Measurements from ENCODE around the gene ADRA2B. TPM values are rescaled to one million over a fixed set of nuclear protein-coding genes. Genes with fewer than 3 reads are reported as not detected.

The ADRA2B gene
- total and polyA plus RNA-seq, 2 donors (not counting 1 experiment from before 2014, with no cell fraction given), result 0.07 TPM; not detected in 1

- no peaks in the 10 kb centered on the region for H3K27me3 ChIP-seq (ENCODE audit: control insufficient read depth, insufficient read depth, low read length)
- no peak overlapping the region for H3K4me2 ChIP-seq (ENCODE audit: extremely low read depth, insufficient read depth, low read length)
- no peaks in the 10 kb centered on the region for H3K79me2 ChIP-seq (ENCODE audit: control insufficient read depth, insufficient read depth, low read length)
- H4K20me1 ChIP-seq (ENCODE audit: control insufficient read depth, extremely low read depth, insufficient read depth, low read length), result no peaks in the 10 kb centered on the region
- no peak overlapping the region for H3K27ac ChIP-seq (ENCODE audit: insufficient read depth, low read length)
- DNase-seq (ENCODE audit: low read depth in 2 of 2), result no peak
- TF ChIP-seq CTCF (conservative IDR thresholded peaks at IDR 0.05 in 1 of 2, IDR thresholded peaks at IDR 0.05 in 1 of 2; ENCODE audit: low read depth in 1 of 2, low read length in 2 of 2) (no peak), EZH2 (IDR thresholded peaks at IDR 0.05; ENCODE audit: low read length, missing control alignments) (no peak)
- no peaks in the 10 kb centered on the region for H3K4me1 ChIP-seq (ENCODE audit: control insufficient read depth, extremely low read depth, insufficient read depth, low read length)
- H3K9me3 ChIP-seq (ENCODE audit: control insufficient read depth, insufficient read depth, low read depth, low read length), result no peaks in the 10 kb centered on the region
- H3K9ac ChIP-seq (ENCODE audit: insufficient read depth, low read length), result no peak overlapping the region
- no peaks in the 10 kb centered on the region for H3K36me3 ChIP-seq (ENCODE audit: control insufficient read depth, insufficient read depth, low read length)
- no peak overlapping the region for H3K4me3 ChIP-seq (replicated peaks in 1 of 4; ENCODE audit: control extremely low read depth in 1 of 4, insufficient read depth in 1 of 4, low read depth in 3 of 4, low read length in 4 of 4)
- H2AFZ ChIP-seq (ENCODE audit: low read length), result no peak overlapping the region
These were observed 33.9 kb downstream of the ADRA2B start for GRCh38 chr2:96082211-96083063.

- no peak overlapping the region for H3K27ac ChIP-seq (ENCODE audit: insufficient read depth, low read length)
- no peak overlapping the region for H3K4me3 ChIP-seq (replicated peaks in 1 of 4; ENCODE audit: control extremely low read depth in 1 of 4, insufficient read depth in 1 of 4, low read depth in 3 of 4, low read length in 4 of 4)
- TF ChIP-seq EZH2 (IDR thresholded peaks at IDR 0.05; ENCODE audit: low read length, missing control alignments), result no peak
- TF ChIP-seq CTCF (conservative IDR thresholded peaks at IDR 0.05 in 1 of 2, IDR thresholded peaks at IDR 0.05 in 1 of 2; ENCODE audit: low read depth in 1 of 2, low read length in 2 of 2), result no peak
- H4K20me1 ChIP-seq (ENCODE audit: control insufficient read depth, extremely low read depth, insufficient read depth, low read length), result no peaks in the 10 kb centered on the region
- DNase-seq (ENCODE audit: low read depth in 2 of 2), result no peak
- no peak overlapping the region for H3K4me2 ChIP-seq (ENCODE audit: extremely low read depth, insufficient read depth, low read length)
- H3K79me2 ChIP-seq (ENCODE audit: control insufficient read depth, insufficient read depth, low read length), result no peaks in the 10 kb centered on the region
- H2AFZ ChIP-seq (ENCODE audit: low read length), result no peak overlapping the region
- H3K36me3 ChIP-seq (ENCODE audit: control insufficient read depth, insufficient read depth, low read length), result no peaks in the 10 kb centered on the region
- no peak overlapping the region for H3K9ac ChIP-seq (ENCODE audit: insufficient read depth, low read length)
- no peaks in the 10 kb centered on the region for H3K27me3 ChIP-seq (ENCODE audit: control insufficient read depth, insufficient read depth, low read length)
- no peaks in the 10 kb centered on the region for H3K4me1 ChIP-seq (ENCODE audit: control insufficient read depth, extremely low read depth, insufficient read depth, low read length)
- H3K9me3 ChIP-seq (ENCODE audit: control insufficient read depth, insufficient read depth, low read depth, low read length), result no peaks in the 10 kb centered on the region
These were observed 35.3 kb downstream of the ADRA2B start for GRCh38 chr2:96081042-96081441.

GRCh38 chr2:96075199-96075771 lies 41.1 kb downstream of the ADRA2B start:
- Histone ChIP-seq H3K79me2 (ENCODE audit: control insufficient read depth, insufficient read depth, low read length) (no peaks in the 10 kb centered on the region), H3K4me3 (replicated peaks in 1 of 4; ENCODE audit: control extremely low read depth in 1 of 4, insufficient read depth in 1 of 4, low read depth in 3 of 4, low read length in 4 of 4) (no peak overlapping the region), H3K36me3 (ENCODE audit: control insufficient read depth, insufficient read depth, low read length) (no peaks in the 10 kb centered on the region), H3K27me3 (ENCODE audit: control insufficient read depth, insufficient read depth, low read length) (peaks cover 12% of the 10 kb centered on the region), H3K4me1 (ENCODE audit: control insufficient read depth, extremely low read depth, insufficient read depth, low read length) (no peaks in the 10 kb centered on the region), H3K27ac (ENCODE audit: insufficient read depth, low read length) (no peak overlapping the region), H4K20me1 (ENCODE audit: control insufficient read depth, extremely low read depth, insufficient read depth, low read length) (no peaks in the 10 kb centered on the region), H3K9me3 (ENCODE audit: control insufficient read depth, insufficient read depth, low read depth, low read length) (no peaks in the 10 kb centered on the region), H3K4me2 (ENCODE audit: extremely low read depth, insufficient read depth, low read length) (no peak overlapping the region), H2AFZ (ENCODE audit: low read length) (no peak overlapping the region), H3K9ac (ENCODE audit: insufficient read depth, low read length) (no peak overlapping the region)
- peak in 1 of 2 donors; percentile 26 for DNase-seq (ENCODE audit: low read depth in 2 of 2)
- TF ChIP-seq CTCF (conservative IDR thresholded peaks at IDR 0.05 in 1 of 2, IDR thresholded peaks at IDR 0.05 in 1 of 2; ENCODE audit: low read depth in 1 of 2, low read length in 2 of 2), result no peak
- TF ChIP-seq EZH2 (IDR thresholded peaks at IDR 0.05; ENCODE audit: low read length, missing control alignments), result no peak
